AG09319 (cell line): ENCODE measurements around the gene BIRC6.
"Not testable (repeated sequence)": the region's sequence is repeated elsewhere in the genome, so short reads cannot be mapped to it uniquely, and the experiment has no call there.

Experiments used
- DNase-seq: peaks from one replicate; pipeline ENCODE4 v3.0.0-alpha.2; 2010; ENCODE audit warnings: low read depth; ENCODE audit errors: extremely low read depth
- CTCF ChIP-seq: IDR thresholded peaks from 2 replicates; pipeline ENCODE4 v1.5.1; 2011; ENCODE audit warnings: low read depth, mild to moderate bottlenecking, inconsistent platforms, low read length, moderate library complexity

Gene BIRC6

GRCh38 chr2:32633040-32633439, 276.2 kb downstream of the BIRC6 start:
- no peak for TF ChIP-seq CTCF

GRCh38 chr2:32638548-32638947, 281.7 kb downstream of the BIRC6 start:
- not testable (repeated sequence) for DNase-seq

More at GRCh38 chr2:32633040-32633439, 276.2 kb downstream of the BIRC6 start:
- no peak for DNase-seq

- TF ChIP-seq CTCF = no peak
- DNase-seq = no peak
These were observed 284.4 kb downstream of the BIRC6 start for GRCh38 chr2:32641180-32641579.

GRCh38 chr2:32647180-32647651, 290.4 kb downstream of the BIRC6 start:
- peak; percentile 45 for DNase-seq
- TF ChIP-seq CTCF = no peak

- no peak for TF ChIP-seq CTCF
- DNase-seq = no peak
These were observed 295.9 kb downstream of the BIRC6 start for GRCh38 chr2:32652555-32653209.

- TF ChIP-seq CTCF = no peak
- DNase-seq = no peak
These were observed 299.2 kb downstream of the BIRC6 start for GRCh38 chr2:32656069-32656468.

GRCh38 chr2:32663864-32664263, 307.0 kb downstream of the BIRC6 start:
- no peak for TF ChIP-seq CTCF
- no peak for DNase-seq

- no peak for DNase-seq
These were observed 309.9 kb downstream of the BIRC6 start for GRCh38 chr2:32666704-32667103.

More at GRCh38 chr2:32666704-32667103, 309.9 kb downstream of the BIRC6 start:
- TF ChIP-seq CTCF = no peak
